ENCODE measurements around the gene SUSD3. TPM values are rescaled to one million over a fixed set of nuclear protein-coding genes. Genes with fewer than 3 reads are reported as not detected.

SUSD3 gene
- total RNA-seq, 1 experiment from 2014 or later: 9.0 TPM

- Histone ChIP-seq H3K23me2 (ENCODE audit: insufficient read length, low read depth, low read length, poor library complexity, severe bottlenecking) (peaks cover 9% of the 10 kb centered on the region), H3K9me3 (ENCODE audit: control insufficient read depth, low read depth, low read length) (no peaks in the 10 kb centered on the region), H4K5ac (ENCODE audit: insufficient read length, low read depth, low read length) (peak overlapping the region; percentile 2), H3K79me1 (ENCODE audit: insufficient read depth, low read depth, low read length, poor library complexity, severe bottlenecking) (no peaks in the 10 kb centered on the region), H2AK5ac (ENCODE audit: insufficient read length, low read length) (no peak overlapping the region), H2BK12ac (ENCODE audit: insufficient read length, low read depth, low read length) (no peak overlapping the region), H3K14ac (ENCODE audit: insufficient read depth, low read length) (peak overlapping the region; percentile 70), H4K91ac (ENCODE audit: insufficient read length, low read depth, low read length) (no peak overlapping the region), H3K27me3 (ENCODE audit: insufficient read depth, low read length) (no peaks in the 10 kb centered on the region), H3T11ph (ENCODE audit: low read length) (no peak overlapping the region), H4K20me1 (ENCODE audit: control insufficient read depth, insufficient read depth, insufficient read length) (peaks cover 3% of the 10 kb centered on the region), H4K8ac (replicated peaks; ENCODE audit: insufficient read length, low read depth, low read length) (no peak overlapping the region), H3K23ac (ENCODE audit: insufficient read length, low read depth, low read length) (no peak overlapping the region), H3K4me1 (ENCODE audit: insufficient read depth, low read length) (no peaks in the 10 kb centered on the region; the same call in 1 of the 2 replicates), H2BK15ac (ENCODE audit: low read depth, low read length) (no peak overlapping the region), H3K27ac (ENCODE audit: insufficient read length, low read depth, low read length) (peak overlapping the region; percentile 37), H3K18ac (ENCODE audit: insufficient read length, low read depth, low read length) (peak overlapping the region; percentile 18), H3K56ac (ENCODE audit: insufficient read length, low read depth, low read length) (no peak overlapping the region), H3K4ac (ENCODE audit: low read depth, low read length) (no peak overlapping the region), H2BK120ac (ENCODE audit: low read depth, low read length, poor library complexity, severe bottlenecking) (no peak overlapping the region), H3K9ac (ENCODE audit: extremely low read depth, insufficient read length, low read length) (peak overlapping the region; percentile 39), H2AFZ (ENCODE audit: low read length) (no peak overlapping the region), H3K4me2 (ENCODE audit: insufficient read depth, insufficient read length, low read length) (peak overlapping the region; percentile 20), H3K79me2 (ENCODE audit: insufficient read depth, low read length) (no peaks in the 10 kb centered on the region), H2BK5ac (ENCODE audit: insufficient read length, low read length) (no peak overlapping the region), H2BK20ac (ENCODE audit: low read depth, low read length, poor library complexity, severe bottlenecking) (no peak overlapping the region)
- DNase-seq: peak; percentile 100
- TF ChIP-seq CTCF (conservative IDR thresholded peaks at IDR 0.05): no peak
- peaks cover 2% of the 10 kb centered on the region for H3K27me3 Mint-ChIP-seq (ENCODE audit: low read depth)
- no CpG with 5 or more reads among the region's 95 CpGs for WGBS (ENCODE audit: extremely low coverage, insufficient read length, low lambda C conversion rate)
- H3K27ac Mint-ChIP-seq: peak overlapping the region; percentile 21 to 91 (median 90); a peak in 4 of 7 replicates
- H3K36me3 Mint-ChIP-seq (ENCODE audit: insufficient read depth in 1 of 3, low read depth in 3 of 3): peaks cover 0 to 2% (median 0%) of the 10 kb centered on the region in 3 experiments; a peak in 1 of 7 replicates
- H3K4me1 Mint-ChIP-seq: peaks cover 13 to 15% of the 10 kb centered on the region in 2 experiments
- H3K9me3 Mint-ChIP-seq: no peaks in the 10 kb centered on the region; a peak in 1 of 5 replicates
- peak overlapping the region; percentile 54 to 75 for H3K4me3 Mint-ChIP-seq
These were observed 37.0 kb downstream of the SUSD3 start for GRCh38 chr9:93095205-93096130.

Measured in H9 (cell line).